HG03135 (cell line): ENCODE measurements around the gene IKZF4.

Experiments
- ATAC-seq: cut with Tn5 transposase; IDR thresholded peaks from one replicate; pipeline ENCODE4 v1.9.1; 2021; ENCODE audit warnings: mild to moderate bottlenecking, moderate library complexity; ENCODE audit not compliant: unreplicated experiment

The IKZF4 gene

DNA sequence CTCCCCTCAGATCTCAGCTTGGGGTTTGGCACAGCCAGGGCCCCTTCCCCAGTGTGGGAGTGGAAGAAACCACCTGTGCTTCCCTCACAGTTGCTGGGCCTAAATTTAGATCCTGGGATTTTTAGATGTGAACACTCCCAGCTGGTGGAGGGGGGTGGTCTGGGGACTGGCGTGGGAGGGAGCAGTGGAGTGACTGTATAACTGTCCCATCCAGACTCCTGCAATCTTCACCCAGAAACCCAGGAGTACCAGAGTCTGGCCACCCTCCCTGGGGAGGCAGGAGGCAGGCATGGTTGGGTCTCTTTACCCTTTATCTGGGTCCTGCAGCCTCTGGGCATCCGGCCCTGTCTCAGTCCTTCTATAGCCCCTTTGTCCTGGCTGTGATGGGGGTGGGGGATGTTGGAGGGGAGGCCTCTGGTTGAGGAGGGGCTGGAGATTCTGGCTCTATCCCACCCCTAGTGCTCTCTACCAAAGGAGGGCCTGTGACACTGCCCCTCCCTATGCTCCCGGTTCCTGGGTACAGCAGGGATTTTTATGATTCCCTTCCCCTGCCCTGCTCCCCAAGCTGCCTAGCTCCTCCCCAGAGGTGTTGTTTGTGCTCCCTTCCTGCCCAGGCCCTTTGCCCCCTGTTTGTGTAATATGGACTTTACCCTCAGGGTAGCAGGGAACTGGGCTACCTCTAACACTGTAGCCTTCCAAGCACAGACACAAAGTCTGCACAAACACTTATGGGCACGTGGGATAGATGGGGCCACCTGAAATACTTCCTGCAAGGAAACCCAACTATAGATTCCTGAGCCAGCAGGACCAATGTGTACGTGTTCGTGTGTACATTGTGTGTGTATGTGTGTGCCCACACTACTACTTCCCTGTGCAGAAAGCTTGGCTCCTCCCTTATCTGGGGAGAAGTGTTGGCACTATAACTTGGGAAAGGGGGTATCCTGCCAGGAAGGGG lies 60.8 kb downstream of the IKZF4 start:
- no peak for ATAC-seq

- no peak for ATAC-seq
Observed at GRCh38 chr12:56082382-56082781, 61.5 kb downstream of the IKZF4 start.

DNA sequence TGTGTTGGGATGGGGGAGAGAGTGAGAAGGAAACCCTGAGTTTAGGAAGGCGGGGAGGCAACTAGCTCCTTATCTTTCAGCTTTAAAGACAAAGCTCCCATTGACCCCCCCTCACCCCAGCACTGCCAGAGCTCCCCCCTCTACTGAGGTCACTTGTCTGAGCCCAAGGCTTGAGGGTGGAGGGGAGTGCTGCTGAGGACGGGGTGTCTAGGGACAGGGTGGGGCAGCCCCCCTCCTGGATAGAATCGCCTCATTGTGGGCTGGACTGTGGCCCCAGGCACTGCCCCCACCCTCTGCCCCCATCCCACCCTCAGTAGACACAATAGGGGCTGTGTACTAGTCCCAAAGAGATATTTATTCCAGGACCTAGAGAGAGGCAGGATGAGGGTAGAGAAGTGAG lies 62.1 kb downstream of the IKZF4 start:
- no peak for ATAC-seq

DNA sequence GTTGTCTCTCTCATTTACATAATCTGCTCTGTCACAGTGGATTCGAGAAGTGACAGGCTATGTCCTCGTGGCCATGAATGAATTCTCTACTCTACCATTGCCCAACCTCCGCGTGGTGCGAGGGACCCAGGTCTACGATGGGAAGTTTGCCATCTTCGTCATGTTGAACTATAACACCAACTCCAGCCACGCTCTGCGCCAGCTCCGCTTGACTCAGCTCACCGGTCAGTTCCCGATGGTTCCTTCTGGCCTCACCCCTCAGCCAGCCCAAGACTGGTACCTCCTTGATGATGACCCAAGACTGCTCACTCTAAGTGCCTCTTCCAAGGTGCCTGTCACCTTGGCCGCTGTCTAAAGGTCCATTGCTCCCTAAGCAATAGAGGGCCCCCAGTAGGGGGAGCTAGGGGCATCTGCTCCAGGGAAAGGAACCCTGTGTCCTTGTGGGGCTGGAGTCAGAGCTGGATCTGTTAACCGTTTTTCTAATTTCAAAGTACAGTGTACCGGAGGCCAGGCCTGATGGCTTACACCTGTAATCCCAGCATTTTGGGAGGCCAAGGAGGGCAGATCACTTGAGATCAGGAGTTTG lies 64.2 kb downstream of the IKZF4 start:
- no peak for ATAC-seq

DNA sequence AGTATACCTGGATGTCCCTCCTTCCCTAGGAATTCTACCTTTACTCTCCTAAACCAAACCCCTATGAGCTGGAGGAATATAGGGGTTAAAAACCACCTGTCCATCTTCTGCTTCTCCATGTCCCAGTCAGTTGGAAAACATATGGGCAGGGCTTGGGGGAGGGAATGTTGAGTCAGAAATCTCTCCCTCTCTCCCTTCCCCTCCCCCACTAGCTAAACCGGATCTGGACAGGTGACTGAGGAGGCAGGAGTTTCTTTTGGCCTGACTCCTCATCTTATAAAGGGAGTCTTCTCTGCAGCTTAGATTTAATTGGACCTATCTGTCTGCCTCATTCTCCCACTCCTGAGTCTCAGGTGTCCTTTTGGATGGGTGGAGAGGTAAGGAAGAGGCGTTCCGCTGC lies 65.3 kb downstream of the IKZF4 start:
- no peak for ATAC-seq

DNA sequence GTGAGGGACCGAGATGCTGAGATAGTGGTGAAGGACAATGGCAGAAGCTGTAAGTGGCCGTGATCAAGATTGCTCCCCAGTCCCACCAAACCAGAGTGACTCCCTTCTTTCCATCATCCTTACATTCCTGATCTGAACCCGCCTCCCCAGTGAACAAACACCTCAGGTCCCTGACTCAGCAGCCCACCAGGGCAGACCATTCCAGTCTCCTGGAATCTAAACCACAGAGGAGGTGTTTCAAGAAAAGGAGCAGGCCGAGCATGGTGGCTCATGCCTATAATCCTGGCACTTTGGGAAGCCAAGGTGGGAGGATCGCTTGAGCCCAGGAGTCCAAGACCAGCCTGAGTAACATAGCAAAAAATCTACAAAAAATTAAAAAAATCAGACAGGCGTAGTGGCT lies 65.8 kb downstream of the IKZF4 start:
- no peak for ATAC-seq

- ATAC-seq, result no peak
Observed at GRCh38 chr12:56087220-56087619, 66.4 kb downstream of the IKZF4 start.
